ENCODE measurements around the gene ZNF561. TPM values are rescaled to one million over a fixed set of nuclear protein-coding genes. Genes with fewer than 3 reads are reported as not detected.
A peak's percentile ranks its signal among the peaks of the same experiment; 100 is the strongest.
"Not testable (repeated sequence)": the region's sequence is repeated elsewhere in the genome, so short reads cannot be mapped to it uniquely, and the experiment has no call there.

The ZNF561 gene
- total RNA-seq, 2 donors from 2014 or later: 12.5 to 17.4 TPM

GRCh38 chr19:9584073-9584833 is 36.8 kb downstream of the ZNF561 start, which contains the start of gene ZNF121:
Gene ZNF121 (minus strand): TSS chr19:9584504. CDS start chr19:9568097, 16,407 bp downstream.
- intact Hi-C loops (cut with DNase I): no loop called here
- Histone ChIP-seq H3K4me1 (peaks cover 14% of the 10 kb centered on the region), H3K4me3 (peak within 1 kb of the TSS; percentile 65 to 81), H3K27ac (peak within 1 kb of the TSS; percentile 80 to 92 (median 86)), H3K27me3 (no peaks in the 10 kb centered on the region), H3K36me3 (replicated peaks in 1 of 2; ENCODE audit: insufficient read depth in 1 of 2, low read depth in 2 of 2) (no peaks in the 10 kb centered on the region), H3K9me3 (peaks cover 0 to 1% (median 0%) of the 10 kb centered on the region in 3 donors)
- WGBS, 2 donors: 0 to 1% methylated on average over 21 to 51 of the region's 51 CpGs
- ATAC-seq: peak; percentile 92
- peak in 2 of 3 donors; percentile 60 to 64 for TF ChIP-seq POLR2A (IDR thresholded peaks at IDR 0.05)
- TF ChIP-seq, protein P1, sequence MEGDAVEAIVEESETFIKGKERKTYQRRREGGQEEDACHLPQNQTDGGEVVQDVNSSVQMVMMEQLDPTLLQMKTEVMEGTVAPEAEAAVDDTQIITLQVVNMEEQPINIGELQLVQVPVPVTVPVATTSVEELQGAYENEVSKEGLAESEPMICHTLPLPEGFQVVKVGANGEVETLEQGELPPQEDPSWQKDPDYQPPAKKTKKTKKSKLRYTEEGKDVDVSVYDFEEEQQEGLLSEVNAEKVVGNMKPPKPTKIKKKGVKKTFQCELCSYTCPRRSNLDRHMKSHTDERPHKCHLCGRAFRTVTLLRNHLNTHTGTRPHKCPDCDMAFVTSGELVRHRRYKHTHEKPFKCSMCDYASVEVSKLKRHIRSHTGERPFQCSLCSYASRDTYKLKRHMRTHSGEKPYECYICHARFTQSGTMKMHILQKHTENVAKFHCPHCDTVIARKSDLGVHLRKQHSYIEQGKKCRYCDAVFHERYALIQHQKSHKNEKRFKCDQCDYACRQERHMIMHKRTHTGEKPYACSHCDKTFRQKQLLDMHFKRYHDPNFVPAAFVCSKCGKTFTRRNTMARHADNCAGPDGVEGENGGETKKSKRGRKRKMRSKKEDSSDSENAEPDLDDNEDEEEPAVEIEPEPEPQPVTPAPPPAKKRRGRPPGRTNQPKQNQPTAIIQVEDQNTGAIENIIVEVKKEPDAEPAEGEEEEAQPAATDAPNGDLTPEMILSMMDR (IDR thresholded peaks at IDR 0.05): peak in 1 of 7 experiments; percentile 13
- peak; percentile 79 to 84 (median 82) for DNase-seq

DNA sequence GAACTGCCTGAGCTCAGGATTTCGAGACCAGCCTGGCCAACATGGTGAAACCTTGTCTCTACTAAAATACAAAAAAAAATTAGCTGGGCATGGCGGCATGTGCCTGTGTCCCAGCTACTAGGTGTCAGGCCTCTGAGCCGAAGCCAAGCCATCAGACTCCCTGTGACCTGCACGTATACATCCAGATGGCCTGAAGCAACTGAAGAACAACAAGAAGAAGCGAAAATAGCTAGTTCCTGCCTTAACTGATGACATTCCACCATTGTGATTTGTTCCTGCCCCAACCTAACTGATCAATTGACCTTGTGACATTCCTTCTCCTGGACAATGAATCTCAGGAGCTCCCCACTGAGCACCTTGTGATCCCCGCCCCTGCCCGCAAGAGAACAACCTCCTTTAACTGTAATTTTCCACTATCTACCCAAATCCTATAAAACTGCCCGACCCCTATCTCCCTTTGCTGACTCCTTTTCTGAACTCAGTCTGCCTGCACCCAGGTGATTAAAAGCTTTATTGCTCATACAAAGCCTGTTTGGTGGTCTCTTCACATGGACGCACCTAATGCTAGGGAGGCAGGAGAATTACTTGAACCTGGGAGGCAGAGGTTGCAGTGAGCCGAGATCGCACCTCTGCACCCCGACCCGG is 38.8 kb downstream of the ZNF561 start:
- H3K27ac ChIP-seq; H3K27me3 ChIP-seq; DNase-seq; intact Hi-C loops (cut with DNase I); ATAC-seq; H3K4me3 ChIP-seq; H3K36me3 ChIP-seq (replicated peaks in 1 of 2; ENCODE audit: insufficient read depth in 1 of 2, low read depth in 2 of 2): not testable (repeated sequence)
- Histone ChIP-seq H3K9me3 (peaks cover 0 to 17% (median 0%) of the 10 kb centered on the region in 3 donors), H3K4me1 (peaks cover 14% of the 10 kb centered on the region)
- 86 to 89% methylated on average over 13 of the region's 13 CpGs for WGBS, 2 donors

DNA sequence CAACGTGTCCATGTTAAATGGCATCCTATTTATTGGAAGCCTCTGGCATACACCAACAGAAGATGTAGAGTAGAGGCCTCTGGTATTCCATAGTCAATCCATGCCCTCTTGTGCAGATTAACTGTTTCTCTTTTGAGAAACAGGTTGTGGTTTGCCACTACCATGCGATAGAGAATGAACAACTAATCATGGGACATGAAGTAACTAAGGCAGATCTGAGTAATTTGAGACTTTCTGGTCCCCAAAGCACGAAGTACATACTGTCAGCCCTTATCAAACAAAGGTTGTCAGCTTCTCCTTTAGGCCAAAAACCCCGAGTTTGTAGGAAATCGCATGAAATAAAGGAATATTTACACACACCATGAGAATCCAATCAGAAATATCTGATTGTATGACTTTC is 40.3 kb downstream of the ZNF561 start:
- H3K9me3 ChIP-seq: peaks cover 0 to 26% (median 0%) of the 10 kb centered on the region in 3 donors
- DNase-seq (no peak), ATAC-seq (no peak)
- no peak for TF ChIP-seq POLR2A (IDR thresholded peaks at IDR 0.05)
- TF ChIP-seq, protein P1 (IDR thresholded peaks at IDR 0.05): no peak
- H3K4me3 ChIP-seq: no peak overlapping the region
- H3K36me3 ChIP-seq (replicated peaks in 1 of 2; ENCODE audit: insufficient read depth in 1 of 2, low read depth in 2 of 2): no peaks in the 10 kb centered on the region
- no peaks in the 10 kb centered on the region for H3K27me3 ChIP-seq
- intact Hi-C loops (cut with DNase I): no loop called here
- WGBS, 2 donors: 88 to 95% methylated on average over 5 of the region's 5 CpGs
- H3K27ac ChIP-seq: no peak overlapping the region
- peaks cover 14% of the 10 kb centered on the region for H3K4me1 ChIP-seq

GRCh38 chr19:9570255-9570654 is 50.8 kb downstream of the ZNF561 start:
- Histone ChIP-seq H3K27ac (no peak overlapping the region), H3K27me3 (no peaks in the 10 kb centered on the region), H3K4me3 (no peak overlapping the region), H3K4me1 (no peaks in the 10 kb centered on the region), H3K36me3 (replicated peaks in 1 of 2; ENCODE audit: insufficient read depth in 1 of 2, low read depth in 2 of 2) (peaks cover 26% of the 10 kb centered on the region in 2 donors), H3K9me3 (peaks cover 0 to 84% (median 2%) of the 10 kb centered on the region in 3 donors)
- TF ChIP-seq POLR2A (IDR thresholded peaks at IDR 0.05): no peak
- TF ChIP-seq, protein P1 (IDR thresholded peaks at IDR 0.05): no peak
- DNase-seq: no peak
- no peak for ATAC-seq
- WGBS, 2 donors: 97 to 99% methylated on average over 6 of the region's 6 CpGs
- intact Hi-C loops (cut with DNase I): no loop called here

GRCh38 chr19:9566729-9567128 is 54.3 kb downstream of the ZNF561 start:
- Histone ChIP-seq H3K36me3 (replicated peaks in 1 of 2; ENCODE audit: insufficient read depth in 1 of 2, low read depth in 2 of 2) (peaks cover 31 to 33% of the 10 kb centered on the region in 2 donors), H3K4me1 (no peaks in the 10 kb centered on the region), H3K27me3 (no peaks in the 10 kb centered on the region), H3K4me3 (no peak overlapping the region), H3K27ac (no peak overlapping the region), H3K9me3 (peaks cover 0 to 86% (median 2%) of the 10 kb centered on the region in 3 donors)
- intact Hi-C loops (cut with DNase I): no loop called here
- 93 to 100% methylated on average over 1 of the region's 1 CpG for WGBS, 2 donors
- DNase-seq (no peak), ATAC-seq (no peak)
- TF ChIP-seq, protein P1 (IDR thresholded peaks at IDR 0.05): no peak
- no peak for TF ChIP-seq POLR2A (IDR thresholded peaks at IDR 0.05)
